Stimulated activated CD4-positive, alpha-beta T cell treated with anti-CD3 and anti-CD28 coated beads, Interleukin-1b, Interleukin-23, amount 100 ng/mL, for 1 hour (primary cell): Measurements from ENCODE around the gene RPL7A.
"Not testable (repeated sequence)": the region's sequence is repeated elsewhere in the genome, so short reads cannot be mapped to it uniquely, and the experiment has no call there.

Experiments
- DNase-seq, 2 donors: peaks; one replicate each; pipeline ENCODE4 v3.0.0-alpha.2; 2020; ENCODE audit warnings: low read depth in 2 of 2

Gene RPL7A

DNA sequence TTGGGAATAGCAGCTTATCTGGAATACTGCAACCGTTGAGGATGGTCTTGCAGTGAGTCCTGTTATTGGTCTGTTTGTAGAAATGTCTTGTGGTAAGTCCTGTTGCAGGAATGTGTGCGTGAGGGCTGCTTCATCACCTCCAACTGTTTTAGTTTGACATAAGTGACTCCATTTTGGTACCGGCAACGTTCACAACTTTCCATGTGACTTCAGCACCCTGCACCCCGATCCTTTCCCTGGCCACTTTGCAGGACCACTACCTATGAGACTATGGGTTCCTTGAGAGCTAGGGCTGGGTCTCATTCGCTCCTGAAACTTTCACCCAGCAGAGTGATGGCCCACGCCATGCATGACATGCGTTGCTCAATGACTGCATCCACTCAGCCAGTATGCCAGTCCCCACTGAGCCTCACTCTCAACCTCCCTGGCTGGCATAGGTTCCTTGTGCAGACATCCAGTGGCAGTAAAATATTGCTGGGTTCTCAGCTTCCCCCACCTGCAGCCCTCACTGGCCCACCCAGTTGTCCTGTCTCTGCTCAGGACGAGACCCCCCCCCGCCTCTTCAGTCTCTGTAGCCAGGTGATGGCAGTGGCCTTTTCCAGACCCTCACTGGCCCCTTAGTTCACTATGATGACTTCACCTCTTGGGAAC, 20.1 kb upstream of the RPL7A start:
- DNase-seq = no peak

DNA sequence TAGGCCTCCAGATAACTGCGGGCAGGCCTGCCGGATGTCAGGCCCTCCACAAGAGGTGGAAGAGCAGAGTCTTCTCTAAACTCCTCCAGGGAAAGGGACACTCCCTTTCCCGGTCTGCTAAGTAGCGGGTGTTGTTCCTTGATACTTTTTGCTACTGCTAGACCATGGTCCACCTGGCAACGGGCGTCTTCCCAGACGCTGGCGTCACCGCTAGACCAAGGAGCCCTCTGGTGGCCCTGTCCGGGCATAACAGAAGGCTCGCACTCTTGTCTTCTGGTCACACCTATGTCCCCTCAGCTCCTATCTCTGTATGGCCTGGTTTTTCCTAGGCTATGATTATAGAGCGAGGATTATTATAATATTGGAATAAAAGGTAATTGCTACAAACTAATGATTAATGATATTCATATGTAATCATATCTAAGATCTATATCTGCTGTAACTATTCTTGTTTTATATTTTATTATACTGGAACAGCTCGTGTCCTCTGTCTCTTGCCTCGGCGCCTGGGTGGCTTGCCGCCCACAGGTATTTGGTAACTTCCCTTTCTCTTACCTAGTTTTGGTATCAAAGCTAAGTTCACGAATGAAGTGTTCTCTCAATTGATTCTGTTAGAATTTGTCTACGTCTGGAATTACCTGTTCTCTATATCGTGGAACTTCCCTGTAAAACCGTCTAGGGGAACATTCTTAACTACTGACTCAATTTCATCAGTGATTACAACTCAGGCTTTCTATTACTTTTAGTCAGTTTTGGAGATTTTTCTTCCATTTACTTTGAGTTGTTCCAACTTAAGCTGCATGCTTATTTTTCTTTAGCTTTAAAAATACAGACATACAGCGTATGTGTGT, 18.5 kb upstream of the RPL7A start:
- DNase-seq = not testable (repeated sequence)

DNA sequence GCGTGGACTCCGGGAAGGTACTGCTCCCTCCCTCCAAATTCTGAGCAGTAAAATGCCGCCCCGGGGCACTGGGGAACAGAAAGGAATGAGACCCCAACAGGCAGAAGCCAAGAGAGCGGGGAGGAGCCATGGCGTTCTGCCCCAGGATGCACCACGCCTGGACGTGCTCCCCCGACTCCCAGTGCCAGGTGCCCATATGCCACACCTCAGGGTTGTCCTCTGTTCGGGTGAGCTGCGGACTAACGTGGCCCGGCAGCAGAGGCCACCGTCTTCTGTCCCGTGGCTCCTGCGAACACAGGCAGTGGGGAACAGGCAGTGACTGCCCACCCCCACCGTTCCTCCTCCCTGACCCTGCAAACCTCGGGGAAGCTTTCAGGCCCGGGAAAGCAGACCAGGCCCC, 16.8 kb upstream of the RPL7A start:
- no peak for DNase-seq

GRCh38 chr9:133331641-133332380, 16.2 kb upstream of the RPL7A start:
- DNase-seq = no peak

- no peak for DNase-seq
Measured at GRCh38 chr9:133332381-133332730, 15.7 kb upstream of the RPL7A start.

DNA sequence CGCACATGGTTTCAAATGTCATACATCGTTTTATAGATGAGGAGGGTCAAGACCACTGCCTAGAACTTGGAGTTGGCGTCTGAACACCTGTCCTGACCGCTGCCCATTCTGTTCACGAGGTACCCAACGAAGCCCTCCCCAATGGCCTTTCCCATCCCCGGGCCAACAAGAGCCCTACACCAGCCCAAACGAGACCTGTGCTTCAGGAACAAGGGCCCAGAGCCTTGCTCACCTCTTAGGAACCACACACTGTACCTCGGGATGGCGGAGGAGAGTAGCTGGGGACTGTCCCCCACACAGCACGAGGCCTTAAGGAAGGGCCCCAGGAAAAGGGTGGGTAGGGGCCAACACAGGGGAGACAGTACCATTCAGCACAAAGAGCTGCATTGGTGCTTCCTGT, 15.0 kb upstream of the RPL7A start:
- DNase-seq = no peak

- no peak for DNase-seq
Measured at GRCh38 chr9:133333566-133333965, 14.5 kb upstream of the RPL7A start.

- DNase-seq = no peak
Measured at GRCh38 chr9:133334161-133334560, 13.9 kb upstream of the RPL7A start.

DNA sequence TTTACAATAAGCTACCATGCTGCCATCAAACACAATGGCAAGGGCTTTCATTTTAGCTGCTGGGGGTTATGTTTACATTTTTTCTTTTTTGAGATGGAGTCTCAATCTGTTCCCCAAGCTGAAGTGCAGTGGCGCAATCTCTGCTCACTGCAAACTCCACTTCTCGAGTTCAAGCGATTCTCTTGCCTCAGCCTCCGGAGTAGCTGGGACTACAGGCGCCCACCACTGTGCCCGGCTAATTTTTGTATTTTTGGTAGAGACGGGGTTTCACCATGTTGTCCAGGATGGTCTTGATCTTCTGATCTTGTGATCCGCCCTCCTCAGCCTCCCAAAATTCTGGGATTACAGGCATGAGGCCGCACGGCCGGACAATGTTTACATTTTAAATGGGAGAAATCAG, 13.1 kb upstream of the RPL7A start:
- DNase-seq = not testable (repeated sequence)

GRCh38 chr9:133335924-133336811, 11.8 kb upstream of the RPL7A start, which contains the start of gene SURF6:
Gene SURF6 (minus strand): TSS chr9:133336188. CDS start chr9:133336132, 56 bp downstream.
- DNase-seq = peak; percentile 79 to 85

DNA sequence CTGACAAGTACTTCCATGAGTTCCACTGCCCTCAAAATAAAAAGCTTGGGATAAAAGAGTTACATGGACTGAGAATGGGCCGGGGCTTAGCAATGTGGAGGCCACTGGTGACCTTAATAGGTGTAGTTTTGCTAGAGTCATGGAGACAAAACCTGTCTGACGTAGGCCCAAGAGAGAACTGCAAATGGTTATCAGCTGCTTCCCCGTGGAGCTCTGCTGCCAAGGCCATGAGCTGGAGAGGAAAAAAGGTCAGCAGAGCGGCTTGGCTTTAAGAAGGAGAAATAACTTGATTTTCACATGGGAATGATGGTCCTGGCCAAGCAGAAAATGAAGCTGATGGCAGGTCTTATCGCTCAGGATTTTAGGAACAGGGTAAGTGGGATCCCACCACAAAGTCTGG, 8.4 kb upstream of the RPL7A start:
- no peak for DNase-seq

DNA sequence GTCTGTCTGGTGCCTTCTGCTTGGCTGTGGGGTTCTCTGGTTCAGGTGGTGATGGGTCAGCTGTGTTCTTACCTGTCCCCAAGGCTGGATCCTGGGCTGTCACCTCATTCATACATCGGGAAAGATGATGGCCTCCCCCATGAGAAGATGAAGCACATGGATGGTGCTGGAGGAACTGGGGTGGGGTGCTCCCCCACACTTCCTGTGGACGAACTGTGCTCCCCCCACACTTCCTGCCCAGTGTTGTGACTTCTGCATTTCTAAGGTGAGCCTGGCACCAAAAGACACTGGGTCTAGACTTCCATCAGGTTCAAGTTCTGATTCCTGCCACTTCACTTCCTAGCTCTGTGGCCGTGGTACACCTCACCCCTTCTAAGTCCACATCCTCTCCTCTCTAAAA, 7.8 kb upstream of the RPL7A start:
- no peak for DNase-seq

GRCh38 chr9:133340916-133341315, 7.1 kb upstream of the RPL7A start:
- no peak for DNase-seq

DNA sequence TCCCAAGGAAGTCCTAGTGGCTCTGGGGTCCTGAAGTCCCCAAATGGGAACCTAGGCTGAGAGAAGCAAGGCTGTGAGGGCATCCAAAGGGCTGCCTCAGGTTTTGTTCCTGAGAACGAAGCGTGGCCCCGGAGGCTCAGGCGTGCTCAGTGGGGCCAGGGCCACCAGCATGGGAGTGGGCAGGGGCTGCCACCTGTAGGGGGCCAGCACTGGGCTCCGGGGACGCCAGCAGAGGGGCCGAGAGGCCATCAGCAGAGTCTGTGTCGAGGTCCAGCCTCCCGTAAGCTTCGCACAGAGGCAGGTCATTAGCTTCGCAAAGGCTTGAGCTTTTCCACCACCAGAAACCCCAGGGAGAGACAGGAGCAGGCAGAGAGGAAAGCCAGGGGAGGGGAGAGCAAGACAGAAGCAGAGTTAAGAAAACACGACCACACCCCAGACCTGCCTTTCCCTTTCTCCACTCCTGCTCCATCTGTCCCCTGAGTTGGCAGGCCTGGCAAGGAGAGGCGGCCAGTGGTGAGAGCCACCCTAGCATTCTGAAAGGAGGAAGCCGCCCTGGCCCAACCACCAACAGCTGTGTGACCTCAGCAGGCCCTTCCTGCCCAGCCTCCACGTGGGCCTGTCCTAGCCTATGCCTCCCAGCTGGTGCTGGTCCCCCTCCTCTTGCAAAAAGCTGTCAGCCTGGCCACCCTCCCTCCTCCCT, 6.5 kb upstream of the RPL7A start:
- DNase-seq = no peak

GRCh38 chr9:133342069-133342406, 6.0 kb upstream of the RPL7A start:
- DNase-seq = no peak

DNA sequence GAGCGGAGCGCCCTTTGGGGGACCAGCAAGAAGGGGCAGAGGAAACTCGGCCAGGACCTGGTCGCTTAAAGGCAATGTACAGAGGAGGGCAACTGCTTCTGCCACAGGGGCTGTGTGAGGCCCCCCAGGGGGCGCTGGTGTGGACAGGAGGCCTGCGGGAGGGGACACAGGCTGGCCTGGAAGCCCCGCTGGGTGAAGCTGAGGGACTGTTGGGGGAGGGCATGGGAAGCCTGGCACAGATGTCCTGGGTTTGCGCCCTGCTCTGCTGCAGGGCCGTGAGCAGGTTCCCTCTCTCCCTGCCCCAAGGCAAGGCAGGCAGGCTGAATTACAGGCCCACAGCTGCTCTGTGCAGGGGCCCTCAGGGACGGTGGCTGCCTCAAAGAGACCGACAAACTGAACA, 5.4 kb upstream of the RPL7A start:
- no peak for DNase-seq

- DNase-seq = no peak
Measured at GRCh38 chr9:133344071-133344470, 3.9 kb upstream of the RPL7A start.

- DNase-seq = no peak
Measured at GRCh38 chr9:133344979-133345378, 3.0 kb upstream of the RPL7A start.

- DNase-seq = no peak
Measured at GRCh38 chr9:133345596-133345995, 2.4 kb upstream of the RPL7A start.

DNA sequence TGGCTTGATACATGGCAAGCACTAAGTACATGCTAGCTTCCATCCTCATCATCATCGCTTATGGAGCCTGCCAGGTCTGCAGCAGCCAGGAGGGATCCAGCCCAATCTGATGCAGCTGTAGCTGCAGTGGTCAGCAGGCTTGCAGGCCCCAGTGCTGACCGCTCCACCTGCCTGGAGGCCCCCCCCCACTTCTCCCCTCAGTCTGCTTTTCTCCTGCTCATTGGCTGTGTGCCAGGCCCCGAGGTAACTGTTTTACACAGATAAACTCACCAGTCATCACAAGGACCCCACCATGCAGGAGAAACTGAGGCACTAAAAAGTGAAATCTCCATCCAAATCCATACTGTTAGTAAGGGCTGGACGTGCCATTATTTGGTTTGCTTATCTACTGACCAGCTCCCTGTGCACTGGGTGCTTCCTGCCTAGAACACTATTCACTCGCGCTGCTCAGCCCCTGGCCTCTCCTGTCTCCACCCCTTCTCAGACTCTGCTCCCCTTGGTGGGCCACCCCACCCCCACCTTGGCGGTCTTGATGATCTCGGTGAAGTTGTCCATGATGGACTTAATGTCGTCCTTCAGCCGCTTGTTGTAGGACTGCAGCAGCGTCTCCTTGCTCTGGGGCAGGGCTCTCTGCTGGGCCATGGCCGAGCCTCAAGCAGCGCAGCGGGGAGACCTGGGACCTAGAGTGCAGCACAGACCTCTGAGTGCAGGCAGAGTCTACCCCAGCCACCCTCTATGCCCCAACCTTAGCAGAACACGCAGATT, 1.8 kb upstream of the RPL7A start:
- no peak for DNase-seq
